Measurements from ENCODE around the gene PCBP4.

GRCh38 chr3:51975852-51976549, 8.7 kb upstream of the PCBP4 start:
- no peak for TF ChIP-seq CTCF (conservative IDR thresholded peaks at IDR 0.05)
- TF ChIP-seq EZH2 (IDR thresholded peaks at IDR 0.05; ENCODE audit: low read depth), result no peak

All from PC-9 (cell line).